Natural killer cell (primary cell): Measurements from ENCODE around the gene SIAH1. TPM values are rescaled to one million over a fixed set of nuclear protein-coding genes. Genes with fewer than 3 reads are reported as not detected.

Experiments
- ATAC-seq, 3 donors: fragments of 150-1000 bp in 2 of 3; fragments of 200-7000 bp in 1 of 3; cut with Tn5 transposase; 1 replicate in 1 of 3; 2 replicates in 2 of 3; pipeline ENCODE4 v1.10.0; 2021; ENCODE audit warnings: mild to moderate bottlenecking in 2 of 3, moderate library complexity in 2 of 3
- DNase-seq, 2 donors: peaks; one replicate each; pipeline versions ENCODE4 v3.0.0 to v3.0.0-alpha.2; 2013 to 2021; ENCODE audit warnings: mixed read lengths in 1 of 2
- H3K27ac ChIP-seq: one replicate; pipeline ENCODE4 v1.5.1; 2013; ENCODE audit warnings: mild to moderate bottlenecking, low read length
- H3K27me3 ChIP-seq: one replicate; pipeline ENCODE4 v1.6.1; 2013; ENCODE audit warnings: low read length; ENCODE audit not compliant: control insufficient read depth, insufficient read depth
- H3K36me3 ChIP-seq: one replicate; pipeline ENCODE4 v1.6.1; 2013; ENCODE audit warnings: low read length; ENCODE audit not compliant: control insufficient read depth, insufficient read depth
- H3K4me1 ChIP-seq: one replicate; pipeline ENCODE4 v1.6.1; 2013; ENCODE audit warnings: low read length; ENCODE audit not compliant: control insufficient read depth, insufficient read depth
- H3K4me3 ChIP-seq: one replicate; pipeline ENCODE4 v1.5.1; 2013; ENCODE audit warnings: low read length
- H3K9me3 ChIP-seq: one replicate; pipeline ENCODE4 v1.6.1; 2013; ENCODE audit warnings: low read length; ENCODE audit not compliant: control insufficient read depth, insufficient read depth
- H3K27ac Mint-ChIP-seq, 2 donors: one replicate each; pipeline ENCODE4 v1.8.0; 2022; ENCODE audit warnings: mild to moderate bottlenecking in 2 of 2, mixed read lengths in 2 of 2, moderate library complexity in 1 of 2
- H3K27me3 Mint-ChIP-seq, 2 donors: one replicate each; pipeline ENCODE4 v1.8.0; 2022; ENCODE audit warnings: low read depth in 2 of 2, mixed read lengths in 2 of 2
- H3K36me3 Mint-ChIP-seq: one replicate; pipeline ENCODE4 v1.8.0; 2022; ENCODE audit warnings: mixed read lengths
- H3K4me1 Mint-ChIP-seq, 2 donors: one replicate each; pipeline ENCODE4 v1.8.0; 2022; ENCODE audit warnings: mixed read lengths in 2 of 2
- H3K4me3 Mint-ChIP-seq: one replicate; pipeline ENCODE4 v1.8.0; 2022; ENCODE audit warnings: mild to moderate bottlenecking, moderate library complexity, mixed read lengths
- H3K9me3 Mint-ChIP-seq, 2 donors: one replicate each; pipeline ENCODE4 v1.8.0; 2022; ENCODE audit warnings: mixed read lengths in 2 of 2
- CTCF ChIP-seq: fragments of 200-600 bp; IDR thresholded peaks from one replicate; pipeline ENCODE4 v1.8.0; 2022; ENCODE audit warnings: antibody characterized with exemption
- WGBS: methylation state at CpG from one replicate; pipeline ENCODE4 v1.1.7; 2013; ENCODE audit warnings: missing lambda C conversion rate; ENCODE audit not compliant: insufficient coverage; 5-methylcytosine and 5-hydroxymethylcytosine counted together
- intact Hi-C: fragments of 100-400 bp; cut with micrococcal nuclease; formaldehyde crosslinking; loops from one replicate; pipeline ENCODE4 v1.14.2; 2022
- total RNA-seq, 4 donors: library from RNA; stranded (reverse); fragments of 120-200 nt in 1 of 4; gene quantifications; one replicate each; pipeline versions ENCODE4 v1.2.3 to v1.2.4, GENCODE V29; 2013 to 2022

Gene SIAH1
- total RNA-seq, 3 donors from 2014 or later (not counting 1 experiment from before 2014, with no cell fraction given), result 52.9 to 57.7 (median 55.5) TPM

DNA sequence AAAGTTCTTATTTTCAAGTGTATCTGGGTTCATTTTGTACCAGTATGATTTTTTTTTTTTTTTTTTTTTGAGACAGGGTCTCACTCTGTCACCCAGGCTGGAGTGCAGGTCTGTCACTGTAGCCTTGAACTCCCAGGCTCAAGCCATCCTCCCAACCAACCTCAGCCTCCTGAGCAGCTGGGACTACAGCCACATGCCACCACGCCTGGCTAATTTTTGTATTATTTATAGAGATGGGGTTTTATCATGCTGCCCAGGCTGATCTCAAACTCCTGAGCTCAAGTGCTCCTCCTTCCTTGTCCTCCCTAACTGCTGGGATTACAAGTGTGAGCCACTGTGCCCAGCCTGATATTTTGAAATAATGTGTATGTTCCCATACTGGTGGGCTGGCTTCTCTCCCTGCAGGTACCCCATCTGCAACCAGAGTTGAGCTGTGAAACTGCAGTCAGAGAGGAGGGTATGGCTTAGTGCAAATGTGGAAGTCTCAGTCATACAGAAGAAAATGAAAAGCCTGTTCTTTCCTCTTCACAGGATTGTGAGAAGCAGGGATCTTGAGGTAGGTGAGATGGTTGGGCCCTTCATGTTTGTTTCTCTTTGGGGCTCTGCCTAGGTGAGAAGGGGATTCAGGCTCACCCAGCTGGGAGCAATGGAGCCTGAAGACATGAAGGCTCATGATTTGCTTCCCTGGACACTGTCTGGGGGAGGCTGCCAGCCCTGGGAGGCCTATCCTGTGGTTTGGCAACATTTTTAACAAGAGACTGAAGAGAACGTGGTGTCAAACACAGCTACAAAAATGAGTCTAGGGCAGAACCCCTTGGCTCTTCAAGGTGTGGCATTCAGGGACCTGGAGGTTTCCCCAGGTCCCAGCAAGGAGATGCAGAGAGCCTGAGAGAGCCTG lies 41.3 kb upstream of the SIAH1 start:
- Mint-ChIP-seq H3K9me3 (no peaks in the 10 kb centered on the region), H3K4me1 (peaks cover 0 to 3% of the 10 kb centered on the region in 2 donors), H3K36me3 (no peaks in the 10 kb centered on the region), H3K27ac (no peak overlapping the region), H3K27me3 (no peaks in the 10 kb centered on the region), H3K4me3 (no peak overlapping the region)
- Histone ChIP-seq H3K4me1 (no peaks in the 10 kb centered on the region), H3K4me3 (no peak overlapping the region), H3K9me3 (no peaks in the 10 kb centered on the region), H3K27ac (no peak overlapping the region), H3K27me3 (no peaks in the 10 kb centered on the region), H3K36me3 (no peaks in the 10 kb centered on the region)
- no peak for ATAC-seq
- intact Hi-C loops, result no loop called here
- TF ChIP-seq CTCF, result no peak
- DNase-seq, result no peak
- 29% methylated on average over 1 of the region's 2 CpGs for WGBS

DNA sequence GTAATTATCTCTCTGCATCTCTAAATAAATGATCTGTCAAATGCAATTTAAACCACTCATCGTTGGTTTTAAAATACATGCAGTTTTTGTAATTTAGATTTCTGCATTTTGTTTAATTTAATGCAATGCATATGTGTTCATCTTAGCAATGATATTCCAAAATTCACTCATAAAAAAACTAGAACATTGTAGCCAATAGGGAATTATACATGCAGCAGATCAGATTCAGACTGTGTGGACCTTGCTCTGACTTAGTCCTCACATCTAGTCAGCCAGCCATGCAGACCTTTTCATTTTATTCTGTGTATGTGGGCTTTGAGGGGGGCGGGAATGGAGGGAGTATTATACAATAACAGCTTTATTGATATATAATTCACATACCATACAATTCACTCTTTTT lies 37.3 kb upstream of the SIAH1 start:
- Histone ChIP-seq H3K9me3 (no peaks in the 10 kb centered on the region), H3K4me1 (no peaks in the 10 kb centered on the region), H3K27ac (no peak overlapping the region), H3K27me3 (no peaks in the 10 kb centered on the region), H3K36me3 (no peaks in the 10 kb centered on the region), H3K4me3 (no peak overlapping the region)
- no peaks in the 10 kb centered on the region for H3K36me3 Mint-ChIP-seq
- WGBS, result no CpG with 5 or more reads among the region's 2 CpGs
- no peak overlapping the region for H3K4me3 Mint-ChIP-seq
- no peak overlapping the region for H3K27ac Mint-ChIP-seq
- no peak for TF ChIP-seq CTCF
- H3K27me3 Mint-ChIP-seq, result no peaks in the 10 kb centered on the region
- peaks cover 0 to 3% of the 10 kb centered on the region in 2 donors for H3K4me1 Mint-ChIP-seq
- no peaks in the 10 kb centered on the region for H3K9me3 Mint-ChIP-seq
- intact Hi-C loops, result no loop called here
- DNase-seq (no peak), ATAC-seq (no peak)

- TF ChIP-seq CTCF, result no peak
- H3K27ac Mint-ChIP-seq, result no peak overlapping the region
- no peaks in the 10 kb centered on the region for H3K27me3 Mint-ChIP-seq
- H3K9me3 ChIP-seq, result no peaks in the 10 kb centered on the region
- intact Hi-C loops, result no loop called here
- DNase-seq (no peak), ATAC-seq (no peak)
- H3K4me3 Mint-ChIP-seq, result no peak overlapping the region
- H3K4me1 ChIP-seq, result no peaks in the 10 kb centered on the region
- H3K4me1 Mint-ChIP-seq, result peaks cover 0 to 3% of the 10 kb centered on the region in 2 donors
- H3K36me3 ChIP-seq, result no peaks in the 10 kb centered on the region
- H3K9me3 Mint-ChIP-seq, result no peaks in the 10 kb centered on the region
- H3K4me3 ChIP-seq, result no peak overlapping the region
- no peaks in the 10 kb centered on the region for H3K36me3 Mint-ChIP-seq
- no peak overlapping the region for H3K27ac ChIP-seq
- WGBS, result 79% methylated on average over 2 of the region's 3 CpGs
- H3K27me3 ChIP-seq, result no peaks in the 10 kb centered on the region
Measured at GRCh38 chr16:48421741-48422140, 36.5 kb upstream of the SIAH1 start.
